MG63 (cell line): ENCODE data around the gene SNX8. TPM values are rescaled to one million over a fixed set of nuclear protein-coding genes. Genes with fewer than 3 reads are reported as not detected.
"Not testable (repeated sequence)": the region's sequence is repeated elsewhere in the genome, so short reads cannot be mapped to it uniquely, and the experiment has no call there.

ENCODE experiments used
- DNase-seq: peaks from one replicate; pipeline ENCODE4 v3.0.0-alpha.2; 2020
- H3K27me3 ChIP-seq: fragments of 250-450 bp; sonication (Bioruptor Pico); 2 replicates; pipeline ENCODE4 v1.5.1; 2020; ENCODE audit warnings: mild to moderate bottlenecking, moderate library complexity
- H3K36me3 ChIP-seq: fragments of 250-450 bp; sonication (Bioruptor Pico); 2 replicates; pipeline ENCODE4 v1.5.1; 2020; ENCODE audit warnings: mild to moderate bottlenecking, moderate library complexity
- H3K4me3 ChIP-seq: fragments of 250-450 bp; sonication (Bioruptor Pico); 2 replicates; pipeline ENCODE4 v1.5.1; 2020; ENCODE audit warnings: mild to moderate bottlenecking, moderate library complexity
- H3K9me3 ChIP-seq: fragments of 250-450 bp; sonication (Bioruptor Pico); 2 replicates; pipeline ENCODE4 v1.5.1; 2020; ENCODE audit warnings: mild to moderate bottlenecking, moderate library complexity
- total RNA-seq: library from RNA; depleted of rRNA; stranded (reverse); fragments of >200 nt; shearing (Covaris generic); gene quantifications from 2 replicates; pipeline ENCODE4 v1.2.3, GENCODE V29; 2014; ENCODE audit warnings: low replicate concordance; rRNA removed

The SNX8 gene
- total RNA-seq: 14.3 and 26.8 TPM in 2 replicates

DNA sequence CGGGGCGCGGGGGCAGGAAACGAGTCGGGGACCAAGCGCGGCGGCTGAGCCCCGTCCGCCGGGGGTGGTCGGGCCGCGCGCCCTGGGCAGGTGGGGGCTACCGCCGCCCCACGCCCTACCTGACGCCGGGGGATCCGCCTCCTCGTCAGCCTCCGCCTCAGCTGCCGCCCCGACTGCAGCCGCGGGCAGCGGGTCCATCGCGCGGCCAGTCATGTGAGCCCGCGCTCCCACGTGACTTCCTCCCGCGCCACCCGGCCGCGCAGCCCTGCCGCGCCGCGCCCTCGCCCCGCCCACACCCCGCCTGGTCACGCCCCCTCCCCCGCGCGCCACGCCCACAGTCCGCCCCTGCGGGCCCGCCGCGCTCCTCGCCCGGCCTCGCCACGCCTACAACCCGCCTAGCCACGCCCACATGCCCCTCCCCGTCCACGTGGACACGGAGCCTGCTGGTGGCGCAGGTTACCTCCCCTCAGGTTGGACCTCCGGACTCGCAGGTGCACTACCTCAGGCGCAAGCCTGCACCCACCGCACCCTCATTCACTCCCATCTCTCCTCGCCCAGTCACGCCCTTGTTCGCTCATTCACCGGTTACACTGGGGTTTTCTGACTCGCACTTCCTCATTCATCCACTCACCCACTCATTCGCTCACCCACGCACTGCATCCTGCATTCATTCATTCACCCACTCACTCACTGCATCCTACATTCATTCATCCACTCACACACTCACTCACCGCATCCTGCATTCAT, at the start of gene SNX8:
TSS of gene SNX8 (minus strand) at position 233 of the 747 bp plus-strand sequence. CDS start at position 213, 20 bp downstream.
- Histone ChIP-seq H3K9me3 (no peaks in the 10 kb centered on the region), H3K4me3 (peak within 1 kb of the TSS; percentile 78), H3K36me3 (no peaks in the 10 kb centered on the region), H3K27me3 (no peaks in the 10 kb centered on the region)
- peak; percentile 78 for DNase-seq

DNA sequence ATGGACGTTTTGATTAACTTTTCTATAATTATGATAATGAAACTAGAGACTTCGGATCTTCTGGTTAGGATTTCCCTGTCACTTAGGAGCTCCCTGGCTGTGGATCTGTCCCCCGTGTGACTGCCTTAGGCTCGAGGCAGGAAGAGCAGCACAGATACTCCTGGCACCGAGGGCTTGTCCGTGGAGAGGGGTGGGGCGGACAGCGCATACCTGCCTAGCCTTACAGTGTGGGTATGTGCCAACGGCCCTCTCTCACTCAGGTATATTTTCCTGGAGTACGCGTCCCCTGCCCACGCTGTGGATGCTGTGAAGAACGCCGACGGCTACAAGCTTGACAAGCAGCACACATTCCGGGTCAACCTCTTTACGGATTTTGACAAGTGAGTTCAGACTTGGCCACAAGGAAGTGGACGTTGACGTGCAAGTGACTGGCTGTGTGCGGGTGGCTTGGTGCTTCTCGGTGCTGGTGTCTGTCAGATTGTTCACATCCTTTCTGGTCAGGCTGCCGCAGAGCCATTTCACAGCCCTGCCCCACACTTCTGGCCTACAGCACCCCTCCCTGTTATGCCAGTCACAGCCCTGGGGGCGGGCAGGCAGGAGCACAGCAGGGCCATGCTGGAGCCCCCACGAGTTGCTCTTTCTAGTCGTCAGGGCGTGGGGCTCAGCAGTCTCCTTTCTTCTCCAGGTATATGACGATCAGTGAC, 48.3 kb upstream of the SNX8 start:
- Histone ChIP-seq H3K36me3 (peaks cover 93% of the 10 kb centered on the region), H3K27me3 (no peaks in the 10 kb centered on the region)
- DNase-seq: no peak

DNA sequence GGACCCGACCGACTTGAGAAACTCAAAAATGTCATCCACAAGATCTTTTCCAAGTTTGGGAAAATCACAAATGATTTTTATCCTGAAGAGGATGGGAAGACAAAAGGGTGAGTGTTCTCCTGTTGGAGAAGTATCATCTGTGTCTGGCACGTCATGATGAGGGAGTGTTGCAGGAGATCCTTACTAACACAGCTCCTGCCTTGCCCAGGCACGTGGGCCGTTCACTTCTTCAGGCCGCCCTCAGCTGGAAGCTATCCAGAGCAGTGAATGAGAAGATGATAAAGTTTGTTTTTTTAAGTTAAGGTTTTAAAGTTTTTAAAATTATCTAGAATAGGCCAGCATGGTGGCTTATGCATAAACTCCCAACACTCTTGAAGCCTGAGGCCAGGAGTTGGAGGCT, 46.6 kb upstream of the SNX8 start:
- H3K27me3 ChIP-seq: no peaks in the 10 kb centered on the region
- DNase-seq: no peak
- no peaks in the 10 kb centered on the region for H3K9me3 ChIP-seq
- H3K4me3 ChIP-seq: no peak overlapping the region
- peaks cover 94% of the 10 kb centered on the region for H3K36me3 ChIP-seq

More for the DNA sequence above, 48.3 kb upstream of the SNX8 start:
- Histone ChIP-seq H3K9me3 (no peaks in the 10 kb centered on the region), H3K4me3 (no peak overlapping the region)

DNA sequence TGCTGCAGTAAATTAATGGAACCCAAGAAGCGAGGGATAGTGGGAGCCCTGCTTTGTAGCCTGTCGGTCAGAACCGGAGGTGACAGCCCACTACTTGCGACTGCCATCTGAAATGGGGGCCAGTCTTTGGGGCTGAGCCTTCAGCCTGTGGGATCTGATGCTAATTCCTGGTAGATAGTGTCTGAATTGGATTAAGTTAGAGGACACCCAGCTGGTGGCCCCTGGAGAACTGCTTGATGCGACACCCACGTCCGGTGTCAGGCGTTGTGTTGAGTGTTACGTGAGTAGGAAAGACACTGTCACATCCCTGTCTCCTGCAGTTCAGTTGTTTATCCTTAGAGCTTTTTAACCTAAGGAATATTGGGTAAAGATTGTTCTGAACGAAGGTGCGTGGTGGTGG, 45.4 kb upstream of the SNX8 start:
- H3K9me3 ChIP-seq: no peaks in the 10 kb centered on the region
- DNase-seq: no peak
- no peaks in the 10 kb centered on the region for H3K27me3 ChIP-seq
- H3K4me3 ChIP-seq: no peak overlapping the region
- peaks cover 93% of the 10 kb centered on the region for H3K36me3 ChIP-seq

DNA sequence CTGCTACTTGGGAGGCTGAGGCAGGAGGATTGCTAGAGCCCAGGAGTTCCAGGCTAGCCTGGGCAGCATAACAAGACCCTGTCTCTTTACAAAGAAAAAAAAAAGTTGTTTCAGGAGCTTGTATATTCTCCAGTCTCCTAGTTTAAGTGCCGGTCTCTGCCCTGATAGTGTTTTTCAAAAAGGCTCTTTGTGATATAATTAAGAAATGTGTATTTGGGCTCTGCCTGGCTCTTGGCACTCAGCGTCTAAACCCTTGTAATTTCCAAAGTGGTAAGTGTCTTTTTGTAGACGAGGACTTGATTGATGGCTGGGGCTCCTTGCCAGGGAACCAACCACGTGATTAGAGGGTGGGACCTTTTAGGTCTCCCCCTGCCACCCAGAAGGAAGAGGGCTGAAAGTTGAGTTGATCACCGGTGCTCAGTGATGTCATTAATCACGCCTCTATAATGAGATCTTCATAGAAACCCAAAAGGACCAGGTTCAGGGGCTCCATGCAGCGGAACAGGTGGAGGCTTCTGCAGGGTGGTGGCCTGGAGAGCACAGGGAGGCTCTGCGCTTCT, 44.8 kb upstream of the SNX8 start:
- no peak for DNase-seq
- no peaks in the 10 kb centered on the region for H3K9me3 ChIP-seq
- peaks cover 87% of the 10 kb centered on the region for H3K36me3 ChIP-seq
- H3K4me3 ChIP-seq: no peak overlapping the region
- no peaks in the 10 kb centered on the region for H3K27me3 ChIP-seq

- Histone ChIP-seq H3K36me3 (peaks cover 77% of the 10 kb centered on the region), H3K9me3 (no peaks in the 10 kb centered on the region), H3K27me3 (no peaks in the 10 kb centered on the region), H3K4me3 (peak overlapping the region; percentile 93; the same call in 1 of the 2 replicates)
- no peak for DNase-seq
Observed at GRCh38 chr7:2357571-2357970, 43.3 kb upstream of the SNX8 start.

DNA sequence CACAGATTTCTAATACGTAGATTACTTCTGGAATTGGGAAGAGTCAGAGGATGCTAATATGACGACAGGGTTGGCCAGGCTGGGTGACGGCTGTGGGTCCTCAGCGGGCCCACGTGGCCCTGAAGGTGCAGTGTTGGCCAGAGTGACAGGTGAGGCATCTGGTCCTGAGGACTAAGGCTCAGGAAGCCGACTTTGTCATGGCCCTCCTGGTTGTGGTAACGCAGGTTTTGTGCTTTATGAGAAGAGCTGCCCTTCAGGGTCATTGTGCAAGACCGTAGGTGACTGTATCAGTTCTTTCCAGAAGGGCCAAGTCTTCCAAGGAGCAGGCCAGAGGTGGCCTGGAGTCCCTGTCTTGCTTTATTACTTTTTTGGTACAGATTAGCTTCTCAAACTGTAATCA, 42.9 kb upstream of the SNX8 start:
- Histone ChIP-seq H3K36me3 (peaks cover 77% of the 10 kb centered on the region), H3K27me3 (no peaks in the 10 kb centered on the region), H3K4me3 (peak overlapping the region; percentile 93), H3K9me3 (no peaks in the 10 kb centered on the region)
- DNase-seq: no peak

DNA sequence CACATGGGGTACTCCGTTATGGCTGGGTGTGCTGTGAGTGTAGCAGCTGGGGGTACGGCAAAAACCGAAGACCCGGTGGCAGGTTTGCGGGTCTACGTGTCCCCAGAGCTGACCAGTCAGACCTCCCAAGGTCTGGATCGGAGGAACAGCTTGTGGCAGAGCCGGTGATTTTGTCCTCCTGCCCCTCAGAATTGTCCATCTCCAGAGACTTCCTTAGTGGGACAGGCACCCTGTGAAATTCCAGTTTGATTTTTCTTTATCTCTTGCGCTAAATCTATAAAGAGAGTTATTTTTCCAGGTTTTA, 41.4 kb upstream of the SNX8 start:
- H3K36me3 ChIP-seq: peaks cover 65% of the 10 kb centered on the region
- peak overlapping the region; percentile 93 for H3K4me3 ChIP-seq
- no peak for DNase-seq
- no peaks in the 10 kb centered on the region for H3K9me3 ChIP-seq
- H3K27me3 ChIP-seq: no peaks in the 10 kb centered on the region

GRCh38 chr7:2354939-2355704, 40.9 kb upstream of the SNX8 start:
- peak overlapping the region; percentile 93 for H3K4me3 ChIP-seq
- no peaks in the 10 kb centered on the region for H3K9me3 ChIP-seq
- peak; percentile 10 for DNase-seq
- no peaks in the 10 kb centered on the region for H3K27me3 ChIP-seq
- peaks cover 60% of the 10 kb centered on the region for H3K36me3 ChIP-seq

DNA sequence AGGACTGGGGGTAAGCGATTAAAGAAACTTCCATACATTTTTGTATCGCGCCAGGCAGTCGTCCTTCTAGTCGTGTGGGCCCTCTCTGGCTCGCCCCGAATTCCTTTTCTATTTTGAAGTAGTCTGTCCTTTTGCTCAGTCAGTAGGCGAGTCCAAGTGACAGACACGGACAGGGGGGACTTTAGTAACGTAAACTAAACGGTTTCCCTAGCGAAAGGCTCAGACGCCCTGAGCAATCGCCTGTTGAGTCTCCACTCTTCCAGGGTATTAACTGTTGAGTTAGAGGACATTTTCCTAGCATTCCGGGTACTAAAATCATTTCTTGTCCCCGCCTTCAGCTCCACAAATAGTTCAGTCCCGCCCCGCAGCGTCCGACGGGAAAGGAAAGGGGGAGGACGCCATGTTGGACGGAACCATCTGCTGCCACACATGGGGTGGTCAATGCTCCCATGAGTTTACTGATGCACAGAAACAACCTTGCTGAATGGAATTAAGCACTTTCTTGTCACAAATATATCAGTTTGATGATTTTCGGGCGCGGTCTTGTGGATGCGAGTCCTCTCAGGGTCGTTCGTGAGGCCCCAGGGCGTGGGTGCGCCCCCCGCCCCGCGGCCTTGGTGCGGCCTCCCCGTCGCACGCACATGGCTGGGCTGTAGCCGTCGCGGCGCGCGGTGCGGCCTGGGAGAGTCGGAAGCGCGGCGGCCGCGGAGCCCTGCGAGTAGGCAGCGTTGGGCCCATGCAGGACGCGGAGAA, 40.1 kb upstream of the SNX8 start, which contains the start of gene EIF3B:
TSS of gene EIF3B (plus strand) at position 642 of the 753 bp plus-strand sequence. CDS start at position 737, 95 bp downstream.
- H3K36me3 ChIP-seq: peaks cover 52% of the 10 kb centered on the region
- DNase-seq: peak; percentile 84
- H3K27me3 ChIP-seq: no peaks in the 10 kb centered on the region
- H3K9me3 ChIP-seq: no peaks in the 10 kb centered on the region
- H3K4me3 ChIP-seq: peak within 1 kb of the TSS; percentile 93

GRCh38 chr7:2353936-2354185, 39.6 kb upstream of the SNX8 start:
- Histone ChIP-seq H3K9me3 (no peaks in the 10 kb centered on the region), H3K4me3 (peak overlapping the region; percentile 93), H3K36me3 (peaks cover 47% of the 10 kb centered on the region), H3K27me3 (no peaks in the 10 kb centered on the region)
- DNase-seq: peak; percentile 88

DNA sequence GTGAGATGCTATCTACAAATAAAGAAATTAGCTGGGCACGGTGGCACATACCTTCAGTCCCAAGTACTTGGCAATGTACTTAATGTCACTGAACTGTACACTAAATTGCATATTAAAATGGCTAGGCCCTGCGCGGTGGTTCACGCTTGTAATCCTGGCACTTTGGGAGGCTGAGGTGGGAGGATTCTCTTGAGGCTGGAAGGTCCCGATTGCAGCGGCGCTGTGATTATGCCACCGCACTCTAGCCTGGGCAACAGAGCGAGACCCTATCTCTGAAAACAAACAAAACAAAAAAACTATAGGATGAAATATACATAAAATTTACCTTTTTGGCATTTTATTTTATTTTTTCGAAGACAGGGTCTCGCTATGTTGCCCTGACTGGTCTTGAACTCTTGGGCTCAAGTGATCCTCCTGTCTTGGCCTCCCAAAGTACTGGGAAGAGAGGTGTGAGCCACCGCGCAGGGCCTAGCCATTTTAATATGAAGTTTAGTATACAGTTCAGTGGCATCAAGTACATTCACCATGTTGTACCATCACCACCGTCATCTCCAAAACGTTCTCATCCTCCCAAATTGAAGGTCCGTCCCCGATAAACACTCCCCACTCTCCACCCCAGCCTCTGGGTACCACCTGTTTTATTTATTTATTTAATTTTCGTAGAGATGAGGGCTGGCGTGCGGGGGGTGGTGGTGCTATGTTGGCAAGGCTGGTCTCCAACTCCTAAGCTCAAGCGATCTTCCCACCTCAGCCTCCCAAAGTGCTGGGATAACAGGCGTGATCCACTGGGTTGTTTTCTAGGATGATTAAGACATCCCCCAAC, 39.1 kb upstream of the SNX8 start:
- Histone ChIP-seq H3K4me3 (peak overlapping the region; percentile 93), H3K27me3 (no peaks in the 10 kb centered on the region), H3K36me3 (peaks cover 42% of the 10 kb centered on the region), H3K9me3 (no peaks in the 10 kb centered on the region)
- no peak for DNase-seq

DNA sequence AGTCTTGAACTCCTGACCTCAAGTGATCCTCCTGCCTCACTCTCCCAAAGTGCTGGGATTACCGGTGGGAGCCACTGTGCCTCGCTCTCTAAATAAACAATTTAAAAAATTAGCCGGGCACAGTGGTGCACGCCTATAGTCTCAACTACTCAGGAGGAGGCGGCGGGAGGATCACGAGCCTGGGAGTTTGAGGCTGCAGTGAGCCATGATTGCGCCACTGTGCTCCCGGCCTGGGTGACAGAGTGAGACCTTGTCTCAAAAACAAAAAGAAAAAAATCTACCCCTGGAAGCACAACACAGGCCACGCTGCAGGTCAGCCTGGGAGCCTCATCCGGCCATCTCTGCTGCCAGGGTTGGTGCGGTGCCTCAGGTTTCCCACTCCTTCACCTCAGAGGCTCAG, 36.6 kb upstream of the SNX8 start:
- no peaks in the 10 kb centered on the region for H3K9me3 ChIP-seq
- H3K36me3 ChIP-seq: peaks cover 26% of the 10 kb centered on the region
- no peak overlapping the region for H3K4me3 ChIP-seq
- H3K27me3 ChIP-seq: no peaks in the 10 kb centered on the region
- DNase-seq: no peak

DNA sequence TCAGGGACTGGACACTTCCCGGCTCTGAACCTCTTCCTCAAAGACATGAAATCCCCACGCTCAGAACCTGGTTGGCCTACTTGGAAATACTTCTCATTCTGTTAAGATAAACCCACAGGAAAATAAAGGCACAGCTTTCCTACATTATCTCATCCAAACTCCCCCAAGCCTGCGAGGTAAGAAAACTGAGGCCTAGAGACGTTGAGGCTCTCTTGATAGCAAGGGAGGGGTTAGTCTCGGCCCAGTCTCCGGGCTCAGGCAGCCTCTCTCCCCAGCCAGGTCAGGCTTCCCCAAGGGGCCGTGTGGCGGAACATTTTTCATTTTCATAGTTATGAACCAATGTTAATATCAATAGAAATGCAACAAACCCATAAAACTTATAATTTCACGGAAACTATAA, 35.8 kb upstream of the SNX8 start:
- no peak overlapping the region for H3K4me3 ChIP-seq

GRCh38 chr7:2347351-2348063, 33.3 kb upstream of the SNX8 start:
- not testable (repeated sequence) for H3K4me3 ChIP-seq, H3K27me3 ChIP-seq, DNase-seq, H3K9me3 ChIP-seq
- H3K36me3 ChIP-seq: peaks cover 20% of the 10 kb centered on the region

More for the DNA sequence above, 35.8 kb upstream of the SNX8 start:
- H3K27me3 ChIP-seq: no peaks in the 10 kb centered on the region
- peaks cover 20% of the 10 kb centered on the region for H3K36me3 ChIP-seq
- no peak for DNase-seq
- H3K9me3 ChIP-seq: no peaks in the 10 kb centered on the region
